GM19467 (cell line): ENCODE measurements around the gene CFAP45.
A peak's percentile ranks its signal among the peaks of the same experiment; 100 is the strongest.

Experiments used
- ATAC-seq: cut with Tn5 transposase; IDR thresholded peaks from one replicate; pipeline ENCODE4 v1.9.1; 2021; ENCODE audit warnings: mild to moderate bottlenecking, moderate library complexity; ENCODE audit not compliant: unreplicated experiment

Gene CFAP45

GRCh38 chr1:159936273-159936904 lies 36.4 kb upstream of the CFAP45 start:
- peak; percentile 47 for ATAC-seq

GRCh38 chr1:159935719-159936272 lies 35.8 kb upstream of the CFAP45 start:
- ATAC-seq, result no peak

GRCh38 chr1:159935305-159935704 lies 35.3 kb upstream of the CFAP45 start:
- no peak for ATAC-seq

- ATAC-seq, result no peak
These were observed 34.4 kb upstream of the CFAP45 start for GRCh38 chr1:159934136-159935039.

GRCh38 chr1:159933347-159933746 lies 33.4 kb upstream of the CFAP45 start:
- ATAC-seq, result no peak

GRCh38 chr1:159932296-159933285 lies 32.6 kb upstream of the CFAP45 start:
- ATAC-seq, result no peak

GRCh38 chr1:159931795-159932173 lies 31.8 kb upstream of the CFAP45 start:
- no peak for ATAC-seq

- no peak for ATAC-seq
These were observed 31.3 kb upstream of the CFAP45 start for GRCh38 chr1:159931101-159931794.

GRCh38 chr1:159930634-159931033 lies 30.7 kb upstream of the CFAP45 start:
- ATAC-seq, result no peak

- no peak for ATAC-seq
These were observed 30.3 kb upstream of the CFAP45 start for GRCh38 chr1:159930216-159930615.

- no peak for ATAC-seq
These were observed 29.4 kb upstream of the CFAP45 start for GRCh38 chr1:159929155-159930051.

GRCh38 chr1:159928491-159929050 lies 28.6 kb upstream of the CFAP45 start:
- ATAC-seq, result no peak

- no peak for ATAC-seq
These were observed 28.0 kb upstream of the CFAP45 start for GRCh38 chr1:159927849-159928431.

GRCh38 chr1:159927211-159927848 lies 27.4 kb upstream of the CFAP45 start:
- no peak for ATAC-seq

GRCh38 chr1:159925719-159926078 lies 25.7 kb upstream of the CFAP45 start:
- no peak for ATAC-seq

- ATAC-seq, result peak; percentile 60
These were observed 25.1 kb upstream of the CFAP45 start, which contains the start of gene TAGLN2 for GRCh38 chr1:159924791-159925718. TSS of gene TAGLN2 (minus strand) at chr1:159925507. CDS start at chr1:159920509, 4,998 bp downstream.
